ENCODE measurements around the gene ANKRD11.

The ANKRD11 gene

DNA sequence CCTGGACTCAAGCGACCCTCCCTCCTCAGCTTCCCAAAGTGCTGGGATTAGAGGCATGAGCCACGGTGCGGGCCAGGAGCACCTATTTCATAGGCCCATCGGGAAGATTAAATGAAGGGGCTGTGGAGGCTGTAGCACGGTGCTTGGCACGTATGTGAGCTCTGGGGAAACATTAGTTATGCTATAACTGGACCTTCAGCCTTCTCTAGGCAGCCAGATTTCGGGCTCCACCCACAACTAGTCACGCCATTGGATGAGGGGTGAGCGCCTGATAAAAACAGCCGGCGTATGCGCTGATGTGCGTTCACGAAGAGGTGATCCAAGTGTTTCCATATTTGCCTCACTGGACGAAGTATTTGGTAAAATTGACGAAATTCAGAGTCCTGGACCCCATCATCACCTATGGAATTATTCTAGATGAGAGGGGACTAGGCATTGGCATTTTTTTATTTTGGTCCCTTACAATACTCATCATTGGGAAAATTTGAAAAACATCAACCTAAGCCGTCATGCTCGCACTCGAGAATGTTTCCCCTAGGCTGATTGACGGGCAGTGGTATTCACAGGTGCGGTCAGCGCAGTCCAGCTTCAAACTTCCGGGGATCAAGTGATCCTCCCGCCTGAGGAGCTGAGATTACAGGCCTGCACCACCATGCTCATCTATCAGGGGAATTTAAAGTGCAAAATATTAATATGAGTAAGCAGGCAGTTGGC is 1.8 kb upstream of the ANKRD11 start:
- Mint-ChIP-seq H3K4me3 (peak overlapping the region; percentile 95), H3K9me3 (no peaks in the 10 kb centered on the region), H3K36me3 (peaks cover 3% of the 10 kb centered on the region), H3K27ac (no peak overlapping the region), H3K4me1 (peaks cover 45% of the 10 kb centered on the region), H3K27me3 (no peaks in the 10 kb centered on the region)

GRCh38 chr16:89491238-89491869 is 993 bp upstream of the ANKRD11 start:
- no peaks in the 10 kb centered on the region for H3K27me3 Mint-ChIP-seq

DNA sequence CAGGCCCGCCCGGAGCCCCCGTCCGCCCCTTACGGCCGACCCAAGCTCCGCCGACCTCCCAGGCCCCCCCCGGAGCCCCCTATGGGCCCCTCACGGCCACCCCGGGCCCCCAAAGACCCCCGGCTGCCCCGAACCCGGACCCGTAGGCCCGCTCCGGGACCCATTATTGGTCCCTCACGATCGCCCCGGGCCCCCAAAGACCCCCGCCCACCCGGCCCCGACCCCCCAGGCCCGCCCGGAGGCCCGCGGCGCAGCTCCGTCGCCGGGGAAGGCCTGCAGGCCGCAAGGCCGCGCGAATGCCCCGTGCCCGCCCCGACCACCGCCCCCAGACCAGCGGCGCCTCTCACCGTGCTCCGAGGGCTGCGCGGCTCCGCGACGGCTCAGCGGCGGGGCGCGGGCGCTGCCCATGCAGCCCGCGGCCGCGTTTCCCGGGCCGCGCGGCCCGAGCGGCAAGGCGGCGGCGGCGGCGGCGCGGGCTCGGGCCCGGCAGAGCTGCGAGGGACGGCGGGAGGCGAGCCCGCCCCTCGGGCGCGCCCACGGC is 393 bp downstream of the ANKRD11 start:
- Mint-ChIP-seq H3K36me3 (peaks cover 8% of the 10 kb centered on the region), H3K4me1 (peaks cover 65% of the 10 kb centered on the region), H3K9me3 (no peaks in the 10 kb centered on the region), H3K4me3 (no peak overlapping the region), H3K27me3 (no peaks in the 10 kb centered on the region), H3K27ac (no peak overlapping the region)

More at GRCh38 chr16:89491238-89491869, 993 bp upstream of the ANKRD11 start:
- Mint-ChIP-seq H3K9me3 (no peaks in the 10 kb centered on the region), H3K4me3 (peak overlapping the region; percentile 95), H3K4me1 (peaks cover 52% of the 10 kb centered on the region), H3K27ac (peak overlapping the region; percentile 88), H3K36me3 (peaks cover 6% of the 10 kb centered on the region)

DNA sequence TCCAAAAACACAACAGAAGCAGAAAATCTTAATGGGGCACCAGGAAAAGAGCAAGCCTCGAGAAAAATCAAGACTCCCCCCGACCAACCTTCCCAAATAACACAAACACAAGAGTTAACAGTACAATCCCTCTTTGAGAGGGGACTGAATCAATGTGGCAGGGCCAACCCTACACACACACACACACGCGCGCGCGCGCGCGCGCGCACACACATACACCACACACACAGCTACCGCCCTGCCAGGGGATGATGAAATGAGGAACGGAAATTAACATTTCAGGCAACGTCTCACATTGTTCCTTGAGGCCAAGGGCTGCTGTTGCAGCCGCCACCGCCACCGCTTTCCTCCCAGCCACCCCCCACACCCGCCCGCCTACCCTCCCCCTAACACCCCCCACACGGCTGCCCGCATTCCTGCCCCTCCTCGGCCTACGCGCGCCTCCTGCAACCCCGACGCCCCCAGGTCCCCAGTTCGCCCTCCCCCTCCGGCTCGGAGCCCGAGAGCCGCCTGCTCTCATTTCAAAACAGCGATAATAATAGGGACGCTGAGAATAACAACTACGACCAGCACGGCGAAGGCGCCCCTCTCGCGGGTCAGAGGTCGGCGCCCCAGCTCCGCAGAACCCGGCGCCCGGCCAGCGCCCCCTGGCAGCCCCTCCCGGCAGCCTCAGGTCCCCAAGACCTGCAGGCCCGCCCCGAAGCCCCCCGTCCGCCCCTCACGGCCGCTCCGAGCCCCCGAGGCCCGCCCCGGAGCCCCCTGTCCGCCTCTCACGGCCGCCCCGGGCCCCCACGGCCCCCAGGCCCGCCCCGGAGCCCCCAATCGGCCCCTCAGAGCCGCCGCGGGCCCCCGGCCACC is 1.1 kb downstream of the ANKRD11 start:
- peak overlapping the region; percentile 100 for H3K4me3 Mint-ChIP-seq
- H3K27me3 Mint-ChIP-seq = no peaks in the 10 kb centered on the region
- peaks cover 8% of the 10 kb centered on the region for H3K36me3 Mint-ChIP-seq
- H3K4me1 Mint-ChIP-seq = peaks cover 72% of the 10 kb centered on the region
- peak overlapping the region; percentile 100 for H3K27ac Mint-ChIP-seq
- no peaks in the 10 kb centered on the region for H3K9me3 Mint-ChIP-seq

- Mint-ChIP-seq H3K4me3 (peak overlapping the region; percentile 86), H3K9me3 (no peaks in the 10 kb centered on the region), H3K4me1 (peaks cover 83% of the 10 kb centered on the region), H3K27me3 (no peaks in the 10 kb centered on the region), H3K36me3 (peaks cover 15% of the 10 kb centered on the region), H3K27ac (peak overlapping the region; percentile 92)
Measured at GRCh38 chr16:89485701-89486246, 4.6 kb downstream of the ANKRD11 start.

DNA sequence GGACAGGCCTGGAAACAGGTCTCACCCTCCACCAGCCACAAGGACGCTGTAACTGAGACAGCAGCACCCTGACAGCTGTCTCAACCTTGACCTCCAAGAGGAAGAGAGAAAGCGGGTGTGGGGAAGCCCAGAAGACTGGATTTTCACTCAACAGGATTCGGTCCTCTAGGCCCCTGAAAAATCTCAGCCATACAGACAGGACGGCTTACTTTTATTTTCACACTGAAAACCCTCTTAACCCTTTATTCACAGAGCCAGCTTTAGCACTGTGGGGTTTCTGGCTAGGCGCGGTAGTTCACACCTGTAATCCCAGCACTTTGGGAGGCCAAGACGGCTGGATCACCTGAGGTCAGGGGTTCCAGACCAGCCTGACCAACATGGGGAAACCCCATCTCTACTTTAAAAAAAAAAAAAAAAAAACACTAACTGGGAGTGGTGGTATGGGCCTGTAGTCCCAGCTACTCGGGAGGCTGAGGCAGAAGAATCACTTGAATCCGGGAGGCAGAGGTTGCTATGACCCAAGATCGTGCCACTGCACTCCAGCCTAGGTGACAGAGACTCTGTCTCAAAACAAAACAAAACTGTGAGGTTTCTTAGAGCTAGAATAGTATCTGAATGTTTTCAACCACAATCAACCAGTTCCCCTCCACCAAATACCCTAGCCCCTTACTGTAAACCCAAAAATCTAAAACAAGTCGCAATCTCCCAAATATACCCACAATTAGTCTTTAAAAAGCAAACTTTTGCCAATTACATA is 5.3 kb downstream of the ANKRD11 start:
- Mint-ChIP-seq H3K27ac (peak overlapping the region; percentile 94), H3K36me3 (peaks cover 15% of the 10 kb centered on the region), H3K27me3 (no peaks in the 10 kb centered on the region), H3K9me3 (no peaks in the 10 kb centered on the region), H3K4me1 (peaks cover 87% of the 10 kb centered on the region), H3K4me3 (peak overlapping the region; percentile 86)

DNA sequence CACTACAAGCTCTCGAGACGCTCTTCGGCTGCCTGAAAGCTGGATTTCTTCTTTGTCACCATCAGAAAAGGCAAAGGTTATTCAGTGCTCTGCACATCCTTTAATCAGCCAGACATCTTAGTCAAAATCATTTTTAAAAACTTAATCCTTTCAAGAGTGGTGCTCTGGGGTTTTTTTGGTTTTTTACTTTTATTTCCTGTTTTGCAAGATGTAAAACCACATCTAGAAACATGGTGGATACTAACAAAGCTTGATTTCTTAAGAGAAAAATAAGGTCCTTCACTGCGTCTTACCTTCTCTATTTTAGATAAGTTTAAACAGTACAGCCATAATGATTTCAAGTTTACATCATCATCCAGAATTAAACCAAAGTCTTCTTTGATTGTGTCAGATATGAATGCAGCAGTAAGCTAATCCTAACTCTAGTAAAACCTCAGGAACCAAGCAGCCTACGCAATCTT is 6.3 kb downstream of the ANKRD11 start:
- no peaks in the 10 kb centered on the region for H3K27me3 Mint-ChIP-seq

DNA sequence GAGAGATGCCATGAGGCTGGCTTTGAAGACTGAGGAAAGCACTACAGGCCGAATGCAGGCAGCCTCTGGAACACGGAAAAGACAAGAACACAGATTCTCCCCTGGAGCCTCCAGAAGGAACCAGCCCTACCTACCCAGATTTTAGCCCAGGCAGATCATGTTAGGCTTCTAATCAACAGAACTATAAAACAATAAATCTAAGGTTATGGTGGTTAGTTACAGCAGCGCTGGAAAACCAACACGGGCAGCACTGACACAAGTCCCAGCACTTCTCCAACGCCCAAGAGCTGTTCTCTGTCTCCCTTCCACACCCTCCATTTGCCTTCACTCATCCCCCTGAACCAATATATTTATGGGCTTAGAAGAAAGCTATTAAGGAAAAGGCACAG is 7.5 kb downstream of the ANKRD11 start:
- H3K4me3 Mint-ChIP-seq = peak overlapping the region; percentile 86
- H3K4me1 Mint-ChIP-seq = peaks cover 91% of the 10 kb centered on the region
- H3K27me3 Mint-ChIP-seq = no peaks in the 10 kb centered on the region
- no peaks in the 10 kb centered on the region for H3K9me3 Mint-ChIP-seq
- H3K27ac Mint-ChIP-seq = peak overlapping the region; percentile 91
- H3K36me3 Mint-ChIP-seq = peaks cover 13% of the 10 kb centered on the region

More for the DNA sequence above, 6.3 kb downstream of the ANKRD11 start:
- Mint-ChIP-seq H3K4me1 (peaks cover 91% of the 10 kb centered on the region), H3K9me3 (no peaks in the 10 kb centered on the region), H3K27ac (peak overlapping the region; percentile 94), H3K4me3 (peak overlapping the region; percentile 86), H3K36me3 (peaks cover 14% of the 10 kb centered on the region)

GRCh38 chr16:89482150-89482816 is 8.1 kb downstream of the ANKRD11 start:
- H3K4me3 Mint-ChIP-seq = peak overlapping the region; percentile 86

GRCh38 chr16:89481356-89481955 is 8.9 kb downstream of the ANKRD11 start:
- Mint-ChIP-seq H3K27me3 (no peaks in the 10 kb centered on the region), H3K4me1 (peaks cover 94% of the 10 kb centered on the region)

More at GRCh38 chr16:89482150-89482816, 8.1 kb downstream of the ANKRD11 start:
- H3K27ac Mint-ChIP-seq = peak overlapping the region; percentile 91
- peaks cover 13% of the 10 kb centered on the region for H3K36me3 Mint-ChIP-seq
- H3K9me3 Mint-ChIP-seq = no peaks in the 10 kb centered on the region
- no peaks in the 10 kb centered on the region for H3K27me3 Mint-ChIP-seq
- peaks cover 94% of the 10 kb centered on the region for H3K4me1 Mint-ChIP-seq

GRCh38 chr16:89478576-89479221 is 11.7 kb downstream of the ANKRD11 start:
- peaks cover 95% of the 10 kb centered on the region for H3K4me1 Mint-ChIP-seq
- peaks cover 10% of the 10 kb centered on the region for H3K36me3 Mint-ChIP-seq
- H3K9me3 Mint-ChIP-seq = no peaks in the 10 kb centered on the region
- H3K27me3 Mint-ChIP-seq = no peaks in the 10 kb centered on the region
- H3K4me3 Mint-ChIP-seq = peak overlapping the region; percentile 85
- H3K27ac Mint-ChIP-seq = peak overlapping the region; percentile 91

More at GRCh38 chr16:89481356-89481955, 8.9 kb downstream of the ANKRD11 start:
- H3K4me3 Mint-ChIP-seq = peak overlapping the region; percentile 86
- H3K27ac Mint-ChIP-seq = peak overlapping the region; percentile 91
- no peaks in the 10 kb centered on the region for H3K9me3 Mint-ChIP-seq
- peaks cover 10% of the 10 kb centered on the region for H3K36me3 Mint-ChIP-seq

- peaks cover 6% of the 10 kb centered on the region for H3K36me3 Mint-ChIP-seq
- peak overlapping the region; percentile 81 for H3K27ac Mint-ChIP-seq
Measured at GRCh38 chr16:89476811-89477261, 13.5 kb downstream of the ANKRD11 start.

DNA sequence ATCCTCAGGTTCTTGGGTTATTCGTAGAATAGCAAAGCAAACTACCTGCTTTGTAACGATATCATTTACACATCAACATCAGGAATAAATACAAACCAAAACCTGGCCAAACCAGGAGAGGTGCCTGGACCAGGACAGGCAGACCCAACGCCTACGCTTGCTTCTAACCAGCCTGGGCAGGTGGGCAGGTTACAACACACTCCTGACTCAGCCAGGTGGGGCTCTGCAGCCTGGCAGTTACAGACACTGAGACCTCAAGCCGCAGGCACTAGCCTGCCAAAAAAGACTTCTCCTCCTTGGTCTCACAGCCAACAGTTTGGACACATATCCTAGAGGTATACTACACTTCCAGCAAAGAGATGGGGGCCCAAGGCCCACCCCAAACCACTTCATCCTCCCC is 14.0 kb downstream of the ANKRD11 start:
- no peaks in the 10 kb centered on the region for H3K9me3 Mint-ChIP-seq
- peak overlapping the region; percentile 63 for H3K4me3 Mint-ChIP-seq
- peaks cover 95% of the 10 kb centered on the region for H3K4me1 Mint-ChIP-seq
- no peaks in the 10 kb centered on the region for H3K27me3 Mint-ChIP-seq
- H3K36me3 Mint-ChIP-seq = peaks cover 6% of the 10 kb centered on the region
- H3K27ac Mint-ChIP-seq = peak overlapping the region; percentile 81

More at GRCh38 chr16:89476811-89477261, 13.5 kb downstream of the ANKRD11 start:
- no peaks in the 10 kb centered on the region for H3K9me3 Mint-ChIP-seq
- H3K27me3 Mint-ChIP-seq = no peaks in the 10 kb centered on the region
- peak overlapping the region; percentile 63 for H3K4me3 Mint-ChIP-seq
- peaks cover 95% of the 10 kb centered on the region for H3K4me1 Mint-ChIP-seq
